ENCODE results near the gene KAT8.
"Not testable (repeated sequence)": the region's sequence is repeated elsewhere in the genome, so short reads cannot be mapped to it uniquely, and the experiment has no call there.

KAT8 gene

GRCh38 chr16:31083981-31084380 is 33.5 kb upstream of the KAT8 start:
- DNase-seq (ENCODE audit: low read depth) = no peak

- DNase-seq (ENCODE audit: low read depth) = no peak
Measured at GRCh38 chr16:31084584-31085302, 32.7 kb upstream of the KAT8 start.

- DNase-seq (ENCODE audit: low read depth) = no peak
Measured at GRCh38 chr16:31085411-31085810, 32.1 kb upstream of the KAT8 start.

GRCh38 chr16:31085873-31086628 is 31.4 kb upstream of the KAT8 start:
- no peak for DNase-seq (ENCODE audit: low read depth)

- no peak for DNase-seq (ENCODE audit: low read depth)
Measured at GRCh38 chr16:31086629-31086906, 30.9 kb upstream of the KAT8 start.

- no peak for DNase-seq (ENCODE audit: low read depth)
Measured at GRCh38 chr16:31087481-31087880, 30.0 kb upstream of the KAT8 start.

GRCh38 chr16:31087971-31088370 is 29.5 kb upstream of the KAT8 start:
- DNase-seq (ENCODE audit: low read depth) = no peak

- no peak for DNase-seq (ENCODE audit: low read depth)
Measured at GRCh38 chr16:31088459-31089183, 28.8 kb upstream of the KAT8 start, which contains the start of gene PRSS53. Gene PRSS53 (minus strand): TSS chr16:31088943. CDS start chr16:31088809, 134 bp downstream.

GRCh38 chr16:31089199-31089598 is 28.3 kb upstream of the KAT8 start:
- DNase-seq (ENCODE audit: low read depth) = no peak

- no peak for DNase-seq (ENCODE audit: low read depth)
Measured at GRCh38 chr16:31090540-31090939, 26.9 kb upstream of the KAT8 start.

- no peak for DNase-seq (ENCODE audit: low read depth)
Measured at GRCh38 chr16:31092330-31092729, 25.1 kb upstream of the KAT8 start.

- DNase-seq (ENCODE audit: low read depth) = no peak
Measured at GRCh38 chr16:31093132-31093703, 24.2 kb upstream of the KAT8 start.

GRCh38 chr16:31094088-31094423 is 23.4 kb upstream of the KAT8 start:
- DNase-seq (ENCODE audit: low read depth) = no peak

GRCh38 chr16:31094424-31095120 is 22.9 kb upstream of the KAT8 start, which contains the start of gene VKORC1:
Gene VKORC1 (minus strand): TSS chr16:31094797. CDS start chr16:31094729, 68 bp downstream.
- DNase-seq (ENCODE audit: low read depth) = peak; percentile 70

- DNase-seq (ENCODE audit: low read depth) = no peak
Measured at GRCh38 chr16:31099860-31100638, 17.4 kb upstream of the KAT8 start.

GRCh38 chr16:31100876-31101641 is 16.4 kb upstream of the KAT8 start:
- not testable (repeated sequence) for DNase-seq (ENCODE audit: low read depth)

GRCh38 chr16:31105677-31106213 is 11.7 kb upstream of the KAT8 start:
- peak; percentile 67 for DNase-seq (ENCODE audit: low read depth)

- DNase-seq (ENCODE audit: low read depth) = no peak
Measured at GRCh38 chr16:31106509-31107464, 10.7 kb upstream of the KAT8 start.

GRCh38 chr16:31107465-31107867 is 10.0 kb upstream of the KAT8 start:
- DNase-seq (ENCODE audit: low read depth) = no peak

Data from stimulated activated CD8-positive, alpha-beta memory T cell treated with anti-CD3 and anti-CD28 coated beads, Interleukin-12 subunit alpha, Interleukin-12 subunit beta, amount 100 ng/mL, for 1 hour (primary cell).